Activated CD8-positive, alpha-beta memory T cell treated with anti-CD3 and anti-CD28 coated beads for 1 hour (primary cell): ENCODE measurements around the gene NUDT12.

Experiments
- DNase-seq, 2 donors: peaks; one replicate each; pipeline ENCODE4 v3.0.0-alpha.2; 2020; ENCODE audit warnings: low read depth in 1 of 2; ENCODE audit errors: extremely low read depth in 1 of 2

NUDT12 gene

GRCh38 chr5:103562453-103563157 is at the start of gene NUDT12:
Gene NUDT12, minus strand, starts transcription at chr5:103562789. Its CDS starts 2,541 bp downstream, at chr5:103560248.
- no peak for DNase-seq

GRCh38 chr5:103607346-103607745 is 44.8 kb upstream of the NUDT12 start:
- DNase-seq, result no peak

GRCh38 chr5:103605277-103605676 is 42.7 kb upstream of the NUDT12 start:
- DNase-seq, result no peak

GRCh38 chr5:103602438-103602837 is 39.8 kb upstream of the NUDT12 start:
- DNase-seq, result no peak

GRCh38 chr5:103601314-103601713 is 38.7 kb upstream of the NUDT12 start:
- DNase-seq, result no peak

- no peak for DNase-seq
Measured at GRCh38 chr5:103600086-103600485, 37.5 kb upstream of the NUDT12 start.

- no peak for DNase-seq
Measured at GRCh38 chr5:103598997-103599566, 36.5 kb upstream of the NUDT12 start.

- DNase-seq, result no peak
Measured at GRCh38 chr5:103590221-103590620, 27.6 kb upstream of the NUDT12 start.

GRCh38 chr5:103589776-103590175 is 27.2 kb upstream of the NUDT12 start:
- no peak for DNase-seq

DNA sequence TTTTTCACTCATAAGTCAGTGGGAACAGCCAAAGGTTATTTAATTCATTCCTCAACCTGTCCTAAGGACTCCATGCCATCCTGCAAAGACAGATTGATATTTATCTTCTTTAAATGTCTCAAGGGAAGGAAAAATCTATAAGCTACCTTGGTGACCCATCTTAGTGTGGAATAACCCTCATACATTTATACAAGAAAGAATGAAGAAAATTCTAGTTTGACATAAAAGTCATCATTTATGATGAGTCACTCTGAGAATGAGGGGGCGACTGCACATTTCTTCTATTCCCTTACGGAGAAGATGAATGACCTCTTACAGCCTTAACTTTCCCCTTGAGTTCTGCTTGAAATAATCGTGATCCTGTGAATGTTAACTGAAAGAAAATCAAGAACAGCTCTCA is 26.8 kb upstream of the NUDT12 start:
- no peak for DNase-seq

GRCh38 chr5:103587185-103587748 is 24.7 kb upstream of the NUDT12 start:
- DNase-seq, result no peak

DNA sequence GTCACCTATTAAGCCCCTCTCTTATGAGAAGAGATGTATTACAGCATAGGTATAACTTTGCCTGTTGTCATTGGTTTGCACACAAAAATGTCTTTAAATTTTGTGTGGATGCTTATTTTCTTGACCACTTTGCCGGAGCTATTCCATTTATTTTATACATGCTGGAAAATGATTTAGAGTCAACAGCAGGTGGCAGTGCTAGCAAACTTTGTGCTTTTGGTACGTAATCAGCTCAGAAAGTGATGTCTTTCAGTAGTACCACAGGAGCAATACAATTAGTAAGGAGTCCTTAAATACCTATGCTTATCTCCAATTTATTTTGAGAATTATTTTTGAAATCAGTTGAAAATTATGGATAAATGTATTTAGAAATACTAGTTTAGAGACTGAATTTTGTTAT is 19.8 kb upstream of the NUDT12 start:
- DNase-seq, result no peak

DNA sequence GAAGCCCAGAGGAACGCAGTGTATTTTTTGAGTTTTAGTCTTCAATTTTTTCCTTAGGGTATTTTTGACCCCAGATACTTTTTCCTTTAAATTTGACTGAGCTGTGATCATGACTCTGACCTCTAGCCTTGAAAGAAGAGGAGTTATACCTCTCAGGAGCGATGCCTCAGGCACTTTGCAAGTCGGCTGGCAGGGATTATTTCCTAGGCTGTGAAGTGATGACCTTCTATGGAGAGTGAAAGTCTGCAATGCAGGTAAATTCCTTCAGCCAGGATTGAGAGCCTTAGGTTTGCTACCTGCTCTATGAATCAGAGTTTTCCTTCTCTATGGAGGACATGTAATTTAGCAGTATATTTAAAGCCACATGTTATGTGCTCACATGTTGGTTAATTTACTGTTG is 10.8 kb upstream of the NUDT12 start:
- DNase-seq, result no peak

GRCh38 chr5:103572454-103572853 is 9.9 kb upstream of the NUDT12 start:
- no peak for DNase-seq

- no peak for DNase-seq
Measured at GRCh38 chr5:103571730-103572129, 9.1 kb upstream of the NUDT12 start.

DNA sequence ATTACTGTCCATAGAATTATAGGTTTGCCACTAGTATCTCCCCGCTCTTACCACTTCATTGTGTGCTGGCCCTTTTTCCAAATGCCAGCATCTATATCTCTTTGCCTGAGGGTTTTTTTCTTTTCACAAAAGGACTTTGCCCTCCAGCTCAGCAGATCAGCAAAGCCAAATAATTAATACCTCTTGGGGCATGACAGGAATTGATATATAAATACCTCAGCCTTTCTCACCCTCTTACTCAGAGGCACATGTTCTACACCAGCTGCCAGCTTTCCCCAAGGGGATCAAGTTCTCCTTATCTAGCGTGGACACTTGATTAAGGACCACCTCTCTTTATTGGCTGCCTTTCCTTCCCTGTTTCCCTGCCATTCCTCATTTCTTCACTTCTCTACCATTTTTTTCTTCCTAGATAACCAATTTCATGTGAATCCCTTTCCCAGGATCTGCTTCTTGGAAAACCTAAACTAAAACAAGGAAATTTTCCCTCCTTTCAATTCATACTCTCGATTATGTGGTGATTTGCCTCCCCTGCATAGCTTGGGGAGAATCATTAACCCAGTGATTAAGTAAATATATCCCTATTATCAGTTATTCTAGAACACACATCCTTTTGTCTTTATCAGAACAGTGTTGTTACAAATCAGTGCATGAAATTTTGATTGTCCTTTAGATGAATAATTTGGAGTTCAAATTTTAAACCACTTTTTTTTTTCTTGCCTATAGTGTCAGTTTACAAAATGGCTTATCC is 6.9 kb upstream of the NUDT12 start:
- DNase-seq, result no peak

- DNase-seq, result no peak
Measured at GRCh38 chr5:103565719-103566118, 3.1 kb upstream of the NUDT12 start.

- DNase-seq, result no peak
Measured at GRCh38 chr5:103561685-103562452, 720 bp downstream of the NUDT12 start.

DNA sequence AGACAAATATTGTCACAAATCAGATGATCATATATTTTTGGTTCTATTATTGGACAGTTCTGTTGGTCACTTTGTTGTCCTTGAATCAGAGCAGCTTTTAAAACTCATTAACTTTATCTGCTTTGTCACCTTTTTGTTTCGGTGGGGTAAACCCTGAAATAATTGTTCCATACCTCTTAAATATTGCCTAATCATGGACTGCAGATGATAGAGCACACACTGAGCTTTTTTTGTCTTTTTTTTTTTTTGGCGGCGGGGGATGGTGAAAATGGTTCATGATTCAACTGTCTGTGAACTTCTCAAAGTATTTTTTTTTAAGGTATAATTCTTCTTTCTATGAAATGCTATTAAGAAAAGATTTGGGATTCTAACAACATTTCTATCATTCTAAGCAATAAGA is 1.8 kb downstream of the NUDT12 start:
- no peak for DNase-seq

- DNase-seq, result no peak
Measured at GRCh38 chr5:103546858-103547257, 15.7 kb downstream of the NUDT12 start.

GRCh38 chr5:103542441-103542840 is 20.1 kb downstream of the NUDT12 start:
- DNase-seq, result no peak
